HUDEP-2 (cell line): ENCODE data around the gene VAV3.
"Not testable (repeated sequence)": the region's sequence is repeated elsewhere in the genome, so short reads cannot be mapped to it uniquely, and the experiment has no call there.

Experiments used
- DNase-seq, 76 experiments: peaks; one replicate each; lab custom pipeline; 2025; ENCODE audit not compliant: unreplicated experiment in 76 of 76; lab: John Stamatoyannopoulos, UW

VAV3 gene

DNA sequence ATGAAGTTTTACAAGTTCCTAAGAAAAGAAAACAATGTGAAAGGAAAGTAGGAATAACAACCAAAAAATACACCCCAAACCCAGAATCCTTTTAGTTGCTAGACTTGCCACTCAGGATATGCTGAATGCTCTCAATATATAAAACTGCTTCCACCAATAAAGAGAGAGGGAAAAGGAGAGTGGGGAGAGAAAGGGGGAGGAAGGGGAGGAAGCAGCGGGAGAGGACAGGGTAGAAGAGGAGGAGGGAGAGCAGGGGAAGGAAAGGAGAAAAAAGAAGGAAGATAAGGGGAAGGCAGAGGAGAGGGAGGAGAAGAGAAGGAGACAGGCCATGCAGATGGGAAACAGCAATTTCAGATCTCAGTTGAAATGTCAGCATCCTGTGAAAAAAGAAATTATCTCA lies 198.4 kb downstream of the VAV3 start:
- no peak for DNase-seq

DNA sequence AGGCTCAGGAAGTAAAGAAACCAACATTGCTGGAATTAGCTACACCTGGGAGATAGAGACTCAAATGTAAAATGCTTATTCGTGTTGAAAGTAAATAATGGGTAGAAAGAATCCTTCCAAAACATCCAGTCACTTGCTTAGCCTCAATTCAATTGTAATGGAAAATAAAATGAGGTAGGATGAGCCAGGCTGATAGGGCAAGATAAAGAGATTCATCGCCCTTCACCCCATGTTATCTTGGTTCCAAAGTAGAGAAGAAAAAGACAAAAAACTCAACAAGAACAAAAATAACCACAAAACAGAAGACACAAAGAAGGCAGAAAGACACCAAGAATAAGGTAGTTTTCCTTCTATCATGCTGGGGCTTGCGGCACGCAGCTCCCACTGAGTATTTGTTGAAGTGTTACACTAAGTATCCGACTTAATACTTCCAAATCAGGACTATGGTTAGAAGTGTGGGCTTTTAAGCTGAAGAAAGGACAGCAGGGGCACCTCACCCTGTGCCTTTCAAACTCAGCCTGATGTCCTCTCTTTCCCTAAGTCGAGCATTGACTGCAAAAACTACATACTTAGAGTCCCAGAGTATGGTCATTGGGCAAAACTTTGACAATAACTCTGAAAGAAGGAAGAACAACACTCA lies 202.1 kb downstream of the VAV3 start:
- DNase-seq, result peak in 1 of 76 experiments; percentile 1

DNA sequence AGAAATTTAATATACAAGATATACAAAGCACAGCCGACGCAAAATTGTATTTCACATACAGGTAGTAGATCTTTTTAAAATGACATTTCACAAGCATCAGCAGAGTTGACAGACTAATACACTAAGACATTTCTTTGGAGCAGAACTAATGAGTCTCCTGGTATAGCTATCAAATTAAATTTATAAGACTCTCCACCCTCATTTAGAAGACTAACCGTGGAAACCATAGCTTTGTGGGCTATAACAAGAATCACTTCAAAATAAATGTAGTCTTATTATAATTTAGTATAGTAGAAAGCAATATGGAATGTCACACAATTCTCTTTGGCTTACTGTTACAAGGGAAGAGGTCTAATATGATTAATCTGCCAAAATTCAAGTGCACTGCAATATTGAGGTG lies 204.9 kb downstream of the VAV3 start:
- DNase-seq, result no peak

DNA sequence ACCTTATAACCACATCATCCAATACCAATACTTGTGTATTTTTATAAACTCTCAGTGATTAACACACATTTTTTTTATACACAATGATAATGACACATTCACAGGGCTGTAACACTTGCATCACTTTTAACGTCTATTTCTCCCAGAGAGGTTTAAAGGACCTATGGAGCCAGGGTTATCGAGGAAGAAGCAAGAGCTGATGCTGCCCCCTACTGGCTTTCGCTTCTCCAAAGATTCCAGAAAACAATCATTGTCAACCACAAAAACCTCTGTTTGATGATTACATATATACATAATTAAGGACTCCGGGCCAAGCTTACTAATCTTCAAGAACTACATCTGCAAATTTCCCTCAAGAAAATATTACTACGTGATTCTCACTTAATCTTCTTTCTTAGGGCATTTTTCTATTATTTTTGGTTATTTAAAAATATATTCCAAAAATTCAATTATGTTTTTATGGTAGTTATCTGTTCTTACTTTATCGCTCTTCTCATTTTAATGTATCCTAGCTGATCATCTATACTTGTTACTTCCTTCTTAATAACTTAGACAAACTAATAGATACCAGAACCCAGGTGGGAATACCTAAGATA lies 214.5 kb downstream of the VAV3 start:
- peak in 38 of 76 experiments; percentile 0 to 59 (median 15) for DNase-seq

DNA sequence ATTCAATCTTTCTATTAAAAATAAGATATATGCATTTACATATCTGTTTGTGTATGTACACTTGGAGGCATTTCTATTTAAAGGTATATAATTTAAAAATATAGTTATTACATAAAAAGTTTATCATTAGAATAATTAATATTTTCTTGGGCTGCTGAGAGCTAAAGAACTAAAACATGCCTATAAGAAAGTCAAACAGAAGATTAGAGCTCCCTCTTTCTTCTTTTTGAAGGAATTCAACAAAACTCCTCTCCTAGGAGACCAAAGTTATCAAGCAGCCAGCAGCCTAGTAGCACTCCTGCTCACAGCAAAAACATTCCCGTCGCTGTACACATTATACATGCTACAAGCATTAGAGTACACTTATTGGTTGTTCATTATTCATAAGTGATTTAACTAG lies 216.4 kb downstream of the VAV3 start:
- no peak for DNase-seq

DNA sequence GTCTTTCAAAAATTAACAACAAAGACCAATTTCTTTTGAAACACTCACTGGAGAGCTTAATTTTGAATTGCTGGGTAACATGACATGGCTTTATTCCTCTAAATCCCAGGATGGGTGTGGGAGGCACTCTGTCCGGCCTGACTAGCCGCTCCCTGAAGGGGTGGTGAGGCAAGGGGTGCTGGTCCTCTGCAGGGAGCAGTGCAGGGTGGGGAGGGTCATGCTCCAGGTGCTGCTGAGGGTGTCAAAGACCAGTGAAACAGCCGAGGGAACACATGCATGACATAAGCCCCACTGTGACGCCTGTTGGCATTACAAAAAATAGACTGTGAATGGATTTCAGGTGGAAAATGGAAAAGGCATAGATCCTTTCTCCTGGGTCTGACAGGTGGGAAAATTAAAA lies 223.7 kb downstream of the VAV3 start:
- no peak for DNase-seq

DNA sequence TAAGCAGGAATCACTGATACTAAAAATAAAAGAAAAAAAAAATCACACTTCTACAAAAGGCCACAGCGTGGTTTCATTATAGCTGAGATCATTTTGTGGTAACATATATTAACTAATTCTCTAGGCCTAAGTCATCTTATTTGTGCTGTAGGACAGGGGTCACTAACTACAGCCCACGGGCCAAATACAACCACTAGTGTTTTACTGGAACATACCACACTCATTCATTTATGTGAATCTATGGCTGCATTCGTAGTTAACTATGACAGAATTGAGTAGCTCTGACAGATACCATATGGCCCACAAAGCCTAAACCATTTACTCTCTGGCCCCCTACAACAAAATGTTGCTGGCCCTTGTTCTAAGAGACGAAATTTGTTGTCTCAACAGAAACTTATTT lies 224.4 kb downstream of the VAV3 start:
- DNase-seq, result no peak

DNA sequence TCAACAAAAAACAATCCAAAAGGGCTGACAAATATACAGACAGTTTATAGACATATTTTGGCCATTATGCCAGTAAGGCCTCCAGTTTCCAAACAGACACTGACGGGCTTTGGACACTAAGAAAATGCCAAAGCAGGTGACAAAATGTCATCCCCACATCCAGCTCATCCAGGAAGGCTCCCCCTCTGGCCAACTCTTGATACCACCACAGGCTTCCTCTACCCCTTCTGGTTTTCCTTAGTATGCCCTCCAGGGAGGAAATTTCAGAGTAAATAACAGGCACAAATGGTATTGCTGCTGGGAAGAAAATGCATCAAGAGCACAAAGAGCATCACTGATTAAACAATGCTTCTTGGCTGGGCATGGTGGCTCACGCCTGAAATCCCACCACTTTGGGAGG lies 225.3 kb downstream of the VAV3 start:
- DNase-seq, result no peak

DNA sequence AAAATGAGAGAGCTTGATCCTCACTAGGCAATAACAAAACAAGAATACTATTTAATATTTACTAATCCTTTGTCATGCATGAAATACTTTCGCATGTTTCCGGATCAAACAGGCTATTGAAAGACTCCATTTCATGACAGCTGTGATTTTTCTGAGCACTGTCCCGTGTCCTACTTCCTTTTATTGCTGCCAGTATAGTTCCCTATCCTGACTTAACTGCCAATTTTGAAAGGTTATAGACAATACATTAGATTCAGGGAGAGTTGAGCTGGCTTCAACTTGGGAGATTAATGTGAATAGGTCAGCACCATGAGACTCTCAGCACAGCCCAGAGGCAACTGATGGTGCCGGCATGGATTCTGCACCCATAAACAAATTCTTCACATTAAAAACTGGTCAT lies 225.8 kb downstream of the VAV3 start:
- no peak for DNase-seq

DNA sequence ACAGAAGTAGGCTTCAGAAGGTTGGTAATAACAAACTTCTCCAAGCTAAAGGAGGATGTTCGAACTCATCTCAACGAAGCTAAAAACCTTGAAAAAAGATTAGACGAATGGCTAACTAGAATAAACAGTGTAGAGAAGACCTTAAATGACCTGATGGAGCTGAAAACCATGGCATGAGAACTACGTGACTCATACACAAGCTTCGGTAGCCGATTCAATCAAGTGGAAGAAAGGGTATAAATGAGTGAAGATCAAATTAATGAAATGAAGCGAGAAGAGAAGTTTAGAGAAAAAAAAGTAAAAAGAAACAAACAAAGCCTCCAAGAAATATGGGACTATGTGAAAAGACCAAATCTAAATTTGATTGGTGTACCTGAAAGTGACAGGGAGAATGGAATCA lies 231.6 kb downstream of the VAV3 start:
- not testable (repeated sequence) for DNase-seq

DNA sequence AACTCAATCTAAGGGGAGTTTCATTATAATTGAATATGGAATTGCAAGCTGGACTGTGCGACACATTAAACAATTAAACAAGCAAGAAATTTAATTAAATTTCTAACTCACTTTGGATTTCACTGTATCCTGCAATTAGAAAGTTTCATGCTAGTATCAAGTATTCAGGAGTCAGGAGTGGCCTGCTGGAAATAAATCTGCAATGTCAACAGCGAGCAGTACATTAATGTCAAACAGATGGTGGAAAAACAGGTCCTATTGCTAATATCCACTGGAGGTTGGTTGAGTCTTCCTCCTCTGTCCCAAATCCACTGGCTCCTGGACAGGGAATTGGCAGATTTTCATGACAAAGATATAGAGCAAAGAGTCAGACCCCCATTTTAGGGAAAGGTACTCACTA lies 237.1 kb downstream of the VAV3 start:
- no peak for DNase-seq

DNA sequence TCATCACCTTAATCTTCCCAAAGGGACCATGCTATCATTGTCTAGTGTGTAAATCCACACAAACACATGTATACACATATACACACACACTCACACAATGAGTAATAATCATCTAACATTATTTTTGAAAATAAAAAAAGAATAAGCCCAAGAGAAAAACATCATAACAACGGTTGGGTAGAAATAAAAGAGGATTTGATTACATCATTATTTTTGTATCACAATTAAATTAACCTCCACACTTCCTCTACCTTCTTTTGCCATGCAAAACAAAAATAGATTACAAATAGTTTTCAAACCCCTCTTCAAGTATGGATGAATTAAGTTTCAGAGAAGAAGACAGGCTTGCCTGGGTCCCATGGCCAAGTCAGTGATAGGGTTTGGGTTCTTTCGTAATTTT lies 238.1 kb downstream of the VAV3 start:
- no peak for DNase-seq

DNA sequence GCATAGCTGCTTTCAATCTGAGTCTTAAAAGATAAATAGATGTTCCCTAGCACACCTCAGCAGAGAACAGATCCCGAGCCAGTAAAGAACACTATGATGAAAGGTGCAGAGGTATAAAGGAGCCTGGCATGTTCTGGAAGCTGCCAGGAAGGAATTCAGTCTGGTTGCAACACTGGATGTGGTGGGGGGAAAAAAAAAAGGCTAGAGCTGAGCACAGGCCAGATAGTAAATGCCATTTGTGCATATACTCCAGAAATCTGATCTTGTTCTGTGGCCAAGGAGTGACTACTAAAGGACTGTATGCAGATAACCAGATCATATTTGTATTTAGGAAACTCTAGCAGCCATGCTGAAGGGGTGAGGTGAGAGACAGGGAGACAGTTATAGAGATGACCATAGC lies 240.3 kb downstream of the VAV3 start:
- DNase-seq, result no peak

DNA sequence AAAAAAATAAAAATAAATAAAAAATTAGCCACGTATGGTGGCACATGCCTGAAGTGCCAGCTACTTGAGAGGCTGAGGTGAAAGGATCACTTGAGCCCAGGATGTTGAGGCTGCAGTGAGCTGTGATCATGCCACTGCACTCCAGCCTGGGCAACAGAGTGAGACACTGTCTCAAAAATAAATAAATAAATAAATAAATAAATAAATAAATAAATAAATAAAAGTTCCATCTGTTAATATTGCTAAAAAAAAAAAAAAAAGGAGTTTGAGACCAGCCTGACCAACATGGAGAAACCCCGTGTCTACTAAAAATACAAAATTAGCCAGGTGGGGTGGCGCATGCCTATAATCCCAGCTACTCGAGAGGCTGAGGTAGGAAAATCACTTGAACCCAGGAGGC lies 244.8 kb downstream of the VAV3 start:
- not testable (repeated sequence) for DNase-seq

DNA sequence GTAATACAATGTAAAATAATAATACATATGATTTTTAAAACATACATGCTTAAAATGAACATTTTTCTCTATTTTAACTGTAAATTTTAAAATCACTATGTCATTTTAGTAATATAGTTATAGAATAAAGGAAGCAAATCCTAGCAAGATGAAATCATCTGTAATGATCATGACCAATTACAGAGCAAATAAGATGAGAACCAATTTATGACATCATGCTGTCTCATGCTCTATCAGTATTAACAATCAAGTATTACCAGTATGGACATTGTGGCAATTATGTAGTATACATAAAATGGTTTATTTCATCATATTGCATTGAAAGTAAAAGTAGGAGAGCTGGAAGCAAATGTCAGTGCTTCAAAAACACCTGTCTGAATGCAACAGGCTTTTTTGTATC lies 255.0 kb downstream of the VAV3 start:
- no peak for DNase-seq

DNA sequence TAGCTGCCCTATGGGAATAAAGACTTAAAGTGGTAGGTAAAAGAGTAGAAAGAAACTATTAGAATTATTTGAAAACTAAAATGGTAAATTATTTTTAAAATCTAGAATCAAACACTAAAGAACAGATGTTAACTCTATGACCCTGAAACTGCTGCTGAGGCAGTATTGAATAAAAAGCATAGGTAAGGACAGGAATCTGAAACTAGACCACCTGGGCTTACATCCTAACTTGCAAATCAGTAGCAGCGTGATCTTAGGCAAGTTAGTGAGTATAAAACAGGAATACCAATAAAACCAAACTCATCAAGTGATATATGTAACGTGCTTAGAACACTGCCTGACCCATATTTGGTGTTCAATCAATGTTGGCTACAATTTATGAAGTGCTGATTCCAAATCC lies 257.9 kb downstream of the VAV3 start:
- DNase-seq, result no peak

DNA sequence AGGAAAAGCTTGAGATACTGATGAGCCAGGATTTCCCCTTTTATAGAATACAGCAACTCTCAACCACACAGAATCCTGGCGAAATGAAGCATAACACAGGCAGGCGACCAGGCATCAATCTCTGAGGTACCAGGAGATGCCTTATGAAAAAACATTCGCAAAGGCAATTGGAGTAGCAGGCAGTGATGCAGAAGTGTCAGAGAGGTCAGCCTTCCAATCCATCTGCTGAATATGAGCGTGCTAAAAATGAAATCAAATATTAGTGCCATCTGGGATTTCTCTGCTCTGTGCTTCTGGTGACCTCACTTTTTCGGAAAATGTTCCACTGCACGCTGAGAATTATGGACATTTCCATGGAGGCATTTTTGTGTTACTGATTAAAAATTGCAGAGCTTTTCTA lies 258.8 kb downstream of the VAV3 start:
- no peak for DNase-seq

DNA sequence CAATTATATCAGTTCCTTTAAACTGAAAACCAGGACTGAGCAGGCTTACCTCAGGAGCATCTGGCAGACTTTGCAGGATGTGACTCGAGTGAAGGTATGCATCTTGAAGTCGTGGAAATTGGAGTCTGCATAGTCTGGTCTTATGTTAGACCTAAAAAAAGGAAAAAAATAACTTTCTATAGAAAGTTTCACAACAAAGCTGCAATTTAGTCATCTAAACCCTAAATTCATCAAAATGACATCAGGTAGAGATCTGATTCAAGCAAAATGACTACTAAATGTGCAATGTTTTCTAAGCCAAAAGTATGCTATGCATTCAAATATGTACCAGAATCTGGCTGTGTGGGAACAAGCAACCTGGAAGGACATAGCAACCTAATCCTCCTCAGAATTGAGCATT lies 260.1 kb downstream of the VAV3 start:
- DNase-seq, result no peak

DNA sequence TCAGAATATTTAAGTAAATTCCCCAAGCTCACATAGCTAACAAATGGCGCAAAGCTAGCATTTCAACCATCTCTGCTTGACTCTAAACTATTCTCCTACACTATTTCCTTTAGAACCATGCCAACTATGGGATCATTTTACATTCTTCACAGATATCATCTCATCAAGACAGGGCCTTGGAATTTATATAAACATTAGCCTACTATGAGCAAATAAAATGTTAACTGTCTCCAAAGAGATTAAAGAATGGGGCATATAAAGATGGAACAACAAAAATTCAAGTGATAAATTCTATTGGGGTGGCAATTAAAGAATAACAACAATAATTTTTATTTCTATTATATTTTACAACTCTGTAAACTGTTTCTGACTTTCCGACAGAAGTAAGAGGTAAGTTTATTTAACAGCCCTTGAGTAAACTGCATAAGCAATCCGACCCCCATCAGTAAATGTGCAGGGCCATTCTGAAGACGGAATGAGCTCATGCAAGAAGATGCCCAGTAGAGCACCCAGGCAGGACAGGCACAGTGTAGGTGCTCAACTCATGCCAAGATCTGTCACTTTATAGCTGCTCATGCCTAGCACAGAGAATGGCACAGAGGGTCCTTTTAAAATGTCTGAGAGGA lies 261.9 kb downstream of the VAV3 start:
- DNase-seq, result no peak

DNA sequence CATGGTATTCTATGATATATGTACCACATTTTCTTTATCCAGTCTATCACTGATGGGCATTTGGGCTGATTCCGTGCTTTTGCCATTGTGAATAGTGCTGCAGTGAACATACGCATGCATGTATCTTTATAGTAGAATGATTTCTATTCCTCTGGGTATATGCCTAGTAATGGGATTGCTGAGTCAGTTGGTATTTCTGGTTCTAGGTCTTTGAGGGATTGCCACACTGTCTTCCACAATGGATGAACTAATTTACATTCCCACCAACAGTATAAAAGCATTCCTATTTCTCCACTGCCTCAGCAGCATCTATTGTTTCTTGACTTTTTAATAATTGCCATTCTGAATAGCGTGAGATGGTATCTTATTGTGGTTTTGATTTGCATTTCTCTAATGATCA lies 264.3 kb downstream of the VAV3 start:
- DNase-seq, result not testable (repeated sequence)

DNA sequence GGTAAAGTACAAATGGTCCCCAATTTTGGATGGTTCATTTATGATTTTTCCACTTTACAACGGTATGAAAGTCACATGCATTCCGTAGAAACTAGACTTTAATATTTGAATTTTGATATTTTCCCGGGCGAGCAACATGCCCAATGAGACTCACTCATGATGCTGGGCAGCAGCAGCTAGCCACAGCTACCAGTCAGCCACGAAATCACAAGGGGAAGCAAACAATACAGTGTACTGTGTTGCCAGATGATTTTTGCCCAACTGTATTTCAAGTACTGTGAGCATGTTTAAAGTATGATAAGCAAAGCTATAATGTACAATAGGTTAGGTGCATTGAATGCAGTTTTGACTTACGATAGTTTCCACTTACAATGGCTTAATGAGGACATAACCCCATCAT lies 266.8 kb downstream of the VAV3 start:
- DNase-seq, result no peak

DNA sequence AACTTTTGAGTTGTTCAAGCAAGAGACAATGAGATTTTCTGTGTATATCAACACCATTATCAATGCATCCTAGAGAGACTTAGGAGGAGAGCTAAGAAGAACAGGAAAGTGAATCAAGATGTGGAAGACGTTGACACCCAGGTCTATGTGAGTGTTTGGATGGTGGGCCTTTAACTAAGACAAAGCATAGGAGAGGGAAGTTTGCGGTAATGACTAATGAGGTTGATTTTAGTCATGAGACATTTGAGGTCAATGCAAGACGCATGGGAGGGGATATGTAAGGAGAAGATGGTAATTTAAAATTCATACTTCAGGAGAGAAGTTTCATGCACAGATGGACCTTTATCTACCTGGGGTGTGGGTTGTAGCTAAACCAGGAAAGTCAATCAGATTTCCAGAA lies 269.6 kb downstream of the VAV3 start:
- no peak for DNase-seq
